HG03521 (cell line): ENCODE data around the gene RANBP10.

Experiments
- ATAC-seq: cut with Tn5 transposase; IDR thresholded peaks from one replicate; pipeline ENCODE4 v1.9.1; 2021; ENCODE audit warnings: mild to moderate bottlenecking, moderate library complexity; ENCODE audit not compliant: unreplicated experiment

The RANBP10 gene

DNA sequence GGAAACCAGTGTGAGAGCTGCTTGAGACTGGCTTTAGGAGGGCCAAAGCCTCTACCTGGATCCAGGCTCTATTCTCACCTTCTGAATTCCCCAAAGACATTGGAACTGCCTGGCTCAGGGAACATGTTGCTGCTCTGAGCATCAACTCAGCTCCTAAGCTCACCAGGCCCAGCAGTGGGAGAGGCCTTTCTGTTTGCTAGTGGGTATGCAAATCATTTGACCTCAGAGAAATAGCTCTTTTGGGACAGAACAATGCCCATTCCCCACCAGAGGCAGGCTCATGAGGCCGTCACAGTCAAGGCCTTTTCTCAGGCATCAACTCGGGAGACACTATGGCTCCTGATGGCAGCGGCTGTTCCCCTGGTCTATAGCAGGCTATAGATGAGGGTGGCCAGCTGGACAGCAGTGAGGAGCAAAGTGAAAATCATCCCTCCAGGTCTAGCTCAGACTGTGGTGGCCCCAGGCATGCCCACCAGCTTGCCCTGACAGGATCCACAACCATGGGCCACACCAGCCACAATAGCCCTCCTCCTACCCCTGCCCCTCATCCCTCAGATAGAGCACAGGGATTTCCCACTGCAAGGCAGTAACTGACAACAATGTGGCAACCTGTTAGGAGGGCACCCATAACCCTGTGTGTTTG is 56.8 kb downstream of the RANBP10 start:
- no peak for ATAC-seq

DNA sequence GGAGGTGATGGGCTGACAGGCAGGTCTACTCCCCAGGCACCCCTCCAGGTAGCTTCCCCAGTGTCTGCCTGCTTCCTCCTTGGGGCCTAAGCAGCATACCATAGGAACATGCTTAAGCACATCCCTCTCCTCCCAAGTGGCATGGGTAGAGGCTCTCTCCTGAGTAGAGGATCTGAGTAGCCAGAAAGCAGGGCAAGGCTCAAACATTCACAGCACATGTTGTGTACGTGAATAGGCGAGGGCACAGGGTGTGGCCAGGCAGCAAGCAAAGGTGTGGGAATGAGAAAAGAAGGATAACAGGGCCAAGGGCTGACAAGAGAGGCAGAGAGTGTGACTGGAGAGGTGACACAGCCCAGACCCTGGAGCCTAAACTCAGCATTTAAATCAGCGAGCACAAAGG is 57.5 kb downstream of the RANBP10 start:
- ATAC-seq = no peak

DNA sequence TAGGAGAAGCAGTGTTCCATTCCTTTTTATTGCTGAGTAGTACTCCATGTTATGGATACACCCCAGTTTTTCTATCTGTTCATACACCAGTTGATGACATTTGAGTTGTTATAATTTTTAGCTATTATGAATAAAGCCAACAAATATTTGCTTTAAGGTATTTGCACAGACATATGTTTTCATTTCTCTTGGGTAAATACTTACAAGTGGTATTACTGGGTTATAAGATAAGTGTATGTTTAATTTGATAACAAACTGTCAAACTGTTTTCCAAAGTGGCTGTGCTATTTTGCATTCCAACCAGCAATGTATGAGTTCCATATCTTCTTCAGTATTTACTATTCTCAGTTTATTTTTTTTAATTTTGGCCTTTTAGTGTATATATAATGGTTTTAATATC is 59.5 kb downstream of the RANBP10 start:
- no peak for ATAC-seq

GRCh38 chr16:67741118-67741517 is 65.2 kb downstream of the RANBP10 start:
- ATAC-seq = no peak

DNA sequence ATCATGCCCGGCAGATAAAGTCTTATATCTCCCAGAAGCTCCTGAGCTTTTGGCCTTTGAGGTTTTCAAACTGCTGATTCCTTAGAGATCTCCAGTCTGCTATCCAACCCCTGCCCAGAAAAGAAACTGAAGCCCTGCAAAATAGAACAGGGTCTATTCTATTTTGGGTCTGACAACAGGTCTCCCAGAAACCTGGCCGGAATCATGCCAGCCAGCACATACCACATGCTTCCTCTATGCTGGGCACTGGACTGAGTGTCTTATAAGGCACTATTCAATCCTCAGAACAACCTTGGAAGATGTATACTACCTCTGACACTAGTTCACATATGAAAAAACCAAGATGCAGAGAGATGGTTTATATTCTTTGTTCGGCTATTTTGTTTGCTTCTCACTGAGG is 66.0 kb downstream of the RANBP10 start:
- ATAC-seq = no peak

- no peak for ATAC-seq
These were observed 69.5 kb downstream of the RANBP10 start for GRCh38 chr16:67736858-67737257.

- ATAC-seq = no peak
These were observed 71.6 kb downstream of the RANBP10 start for GRCh38 chr16:67734731-67735201.

GRCh38 chr16:67733734-67734470 is 72.5 kb downstream of the RANBP10 start:
- no peak for ATAC-seq

- no peak for ATAC-seq
These were observed 74.6 kb downstream of the RANBP10 start for GRCh38 chr16:67731753-67732095.

GRCh38 chr16:67731071-67731752 is 75.1 kb downstream of the RANBP10 start:
- no peak for ATAC-seq

DNA sequence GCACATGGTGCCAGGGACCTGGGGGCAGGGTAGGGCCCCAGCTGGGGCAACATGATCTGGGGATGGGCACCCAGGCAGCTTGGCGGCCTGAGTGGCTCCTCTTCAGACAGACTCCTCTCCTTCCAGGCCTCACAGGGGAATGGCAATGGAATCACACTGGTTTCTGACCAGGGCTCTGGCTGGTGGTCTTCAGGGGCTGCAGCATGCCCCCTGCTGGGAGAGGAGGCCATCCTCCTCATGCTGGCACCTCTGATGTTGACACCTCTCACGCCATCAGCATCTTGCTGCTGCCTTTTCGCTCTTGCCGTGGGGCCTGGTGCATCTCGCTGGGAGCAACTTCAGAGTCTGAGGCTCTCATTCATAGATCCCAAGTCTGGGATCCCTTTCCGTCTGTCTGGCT is 76.0 kb downstream of the RANBP10 start:
- ATAC-seq = no peak

DNA sequence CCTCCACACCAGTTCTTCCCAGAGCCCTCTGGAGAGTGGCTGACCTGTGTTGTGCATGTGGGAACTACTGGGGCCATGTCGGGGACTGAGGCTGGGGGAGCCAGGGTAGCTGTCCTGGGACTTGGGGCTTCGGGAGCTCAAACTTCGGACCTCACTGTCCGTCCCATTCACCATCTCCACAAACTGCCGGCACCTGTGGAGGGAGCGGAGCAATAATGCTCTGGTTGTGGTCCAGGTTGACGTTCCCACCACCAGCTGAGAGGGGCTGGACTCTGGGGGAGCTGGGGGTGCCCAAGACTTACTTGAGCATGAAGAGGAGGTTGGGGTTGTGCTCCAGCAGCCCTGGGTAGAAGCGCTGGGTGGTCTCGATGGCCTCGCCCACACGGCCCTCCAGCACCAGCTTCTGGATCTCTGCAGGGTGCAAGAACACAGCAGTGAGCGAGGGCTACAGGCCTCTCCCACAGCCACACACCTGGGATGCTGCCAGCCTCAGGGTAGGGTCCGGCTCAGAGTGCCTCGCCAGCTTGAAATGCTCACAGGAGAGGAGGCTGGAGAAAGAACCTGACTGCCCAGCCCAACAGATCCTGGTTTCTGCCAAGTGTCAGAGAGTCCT is 76.6 kb downstream of the RANBP10 start:
- no peak for ATAC-seq

DNA sequence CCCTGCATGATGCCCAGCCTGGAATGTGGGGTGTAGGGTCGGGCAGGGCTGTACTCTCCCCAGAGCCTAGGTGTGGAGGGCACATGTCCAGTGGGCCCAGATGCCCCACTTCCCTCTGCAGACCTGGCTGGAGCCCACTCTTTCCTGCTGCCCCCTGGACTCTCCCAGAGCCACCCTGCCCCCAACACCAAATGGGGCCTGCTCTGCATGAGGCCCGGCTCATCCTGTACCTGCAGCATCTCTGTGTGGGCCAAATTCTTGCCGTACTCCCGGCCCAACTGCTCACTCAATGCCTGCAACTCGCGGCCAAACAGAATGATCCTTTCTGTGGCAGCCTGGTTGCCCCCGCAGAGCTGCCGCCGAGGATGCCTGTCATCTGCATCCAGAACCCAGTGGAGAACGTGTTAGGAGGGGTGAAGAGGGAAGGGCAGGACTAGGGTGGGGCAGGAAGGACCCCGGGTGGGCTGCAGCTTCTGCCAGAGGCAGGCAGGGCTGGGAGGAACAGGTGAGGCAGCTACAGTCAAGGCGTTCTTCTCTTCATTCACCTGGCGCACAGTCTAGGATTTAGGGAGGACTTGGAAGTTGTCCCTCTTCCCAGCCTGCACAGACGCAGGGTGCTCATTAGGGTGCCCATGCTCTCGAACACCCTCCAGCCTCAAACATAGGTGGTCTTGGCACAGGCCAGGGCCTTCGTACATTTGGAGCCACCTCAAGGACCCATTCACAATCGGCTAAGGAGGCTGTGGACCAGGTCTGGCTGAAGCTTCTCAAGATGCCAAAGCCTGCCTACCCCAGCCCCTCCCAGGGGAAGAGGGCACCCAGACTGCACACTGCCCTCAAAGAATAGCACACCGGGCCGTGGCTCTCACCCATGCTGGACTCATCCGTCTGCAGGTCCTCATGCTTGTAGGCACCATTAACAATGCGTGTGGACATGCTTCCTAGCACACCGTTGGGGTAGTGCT is 78.6 kb downstream of the RANBP10 start:
- ATAC-seq = no peak

DNA sequence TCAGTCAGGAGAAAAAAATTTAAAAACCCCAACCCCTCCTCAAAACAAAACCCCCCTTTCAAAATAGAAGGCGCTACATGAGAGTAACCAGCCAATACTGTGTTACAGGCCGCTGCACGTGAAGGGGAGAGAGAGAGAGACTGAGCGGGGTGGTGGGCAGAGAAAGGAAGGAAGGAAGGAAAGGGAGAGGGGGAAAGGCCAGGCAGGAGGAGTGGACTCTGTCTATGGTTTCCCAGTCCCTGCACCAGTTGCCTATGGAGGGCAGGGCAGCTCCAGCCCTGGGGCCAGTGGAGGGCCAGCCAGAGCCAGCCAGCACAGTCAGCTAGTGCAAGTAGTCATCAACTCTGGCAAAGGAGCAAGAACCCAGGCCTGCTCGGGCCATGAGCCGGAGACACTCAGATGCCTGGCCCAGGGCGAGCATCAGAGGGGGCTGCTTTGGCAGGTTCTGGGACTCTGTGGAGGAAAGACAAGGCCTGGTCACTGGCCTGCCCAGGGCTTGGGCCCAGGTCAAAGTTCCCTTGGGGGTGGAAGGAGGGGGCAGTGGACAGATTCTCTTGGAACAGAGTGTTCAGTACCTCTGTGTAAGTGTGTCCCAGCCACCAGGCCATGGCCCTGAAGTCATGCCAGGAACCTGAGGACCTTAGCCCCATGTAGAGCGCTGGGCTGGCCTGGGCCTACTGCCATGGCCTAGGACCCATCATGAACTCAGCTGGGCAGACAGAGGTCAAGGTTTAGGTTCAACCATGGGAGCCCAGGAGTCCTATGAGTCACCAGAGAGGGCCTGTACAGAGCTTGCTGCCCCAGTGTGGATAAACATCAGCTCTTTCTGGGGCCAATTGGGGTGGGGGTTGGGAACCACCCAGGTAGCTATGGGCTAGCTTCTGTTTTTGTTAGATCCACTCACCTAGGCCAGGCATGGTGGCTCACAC is 80.0 kb downstream of the RANBP10 start:
- ATAC-seq = no peak

GRCh38 chr16:67723911-67724305 is 82.5 kb downstream of the RANBP10 start:
- no peak for ATAC-seq

GRCh38 chr16:67723151-67723910 is 83.0 kb downstream of the RANBP10 start:
- ATAC-seq = no peak

DNA sequence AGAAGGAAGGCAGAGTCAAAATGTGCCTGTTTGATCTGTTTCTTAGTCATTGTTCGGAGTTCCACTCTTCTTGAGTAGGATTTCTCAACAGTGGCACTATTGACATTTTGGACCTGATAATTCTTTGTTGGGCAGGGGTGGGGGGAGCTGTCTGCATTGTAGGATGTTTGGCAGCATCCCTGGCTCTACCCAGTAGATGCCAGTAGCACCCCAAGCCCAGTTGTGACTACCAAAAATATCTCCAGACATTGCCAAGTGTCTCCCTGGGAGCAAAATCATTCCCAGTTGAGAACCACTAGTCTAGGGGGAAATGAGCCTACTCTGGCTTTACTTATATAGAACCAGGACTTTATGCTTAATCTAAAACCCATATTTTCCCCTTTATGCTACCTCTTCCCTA is 86.1 kb downstream of the RANBP10 start:
- no peak for ATAC-seq

- no peak for ATAC-seq
These were observed 86.6 kb downstream of the RANBP10 start for GRCh38 chr16:67719778-67720144.
